DOHH2 (cell line): ENCODE measurements around the gene SEH1L.

Experiments used
- EZH2phosphoT487 ChIP-seq: fragments of 200-600 bp; sonication (generic); IDR thresholded peaks from 2 replicates; pipeline ENCODE4 v1.6.1; 2017; ENCODE audit warnings: borderline replicate concordance, mild to moderate bottlenecking, antibody characterized with exemption, low read length, moderate library complexity, mixed read lengths
- TF ChIP-seq, protein P1 (sequence below): fragments of 200-600 bp; sonication (generic); IDR thresholded peaks from one replicate; pipeline ENCODE4 v1.5.1; 2014; ENCODE audit warnings: antibody characterized with exemption, mild to moderate bottlenecking, low read depth, low read length; ENCODE audit not compliant: poor library complexity, severe bottlenecking

DNA sequence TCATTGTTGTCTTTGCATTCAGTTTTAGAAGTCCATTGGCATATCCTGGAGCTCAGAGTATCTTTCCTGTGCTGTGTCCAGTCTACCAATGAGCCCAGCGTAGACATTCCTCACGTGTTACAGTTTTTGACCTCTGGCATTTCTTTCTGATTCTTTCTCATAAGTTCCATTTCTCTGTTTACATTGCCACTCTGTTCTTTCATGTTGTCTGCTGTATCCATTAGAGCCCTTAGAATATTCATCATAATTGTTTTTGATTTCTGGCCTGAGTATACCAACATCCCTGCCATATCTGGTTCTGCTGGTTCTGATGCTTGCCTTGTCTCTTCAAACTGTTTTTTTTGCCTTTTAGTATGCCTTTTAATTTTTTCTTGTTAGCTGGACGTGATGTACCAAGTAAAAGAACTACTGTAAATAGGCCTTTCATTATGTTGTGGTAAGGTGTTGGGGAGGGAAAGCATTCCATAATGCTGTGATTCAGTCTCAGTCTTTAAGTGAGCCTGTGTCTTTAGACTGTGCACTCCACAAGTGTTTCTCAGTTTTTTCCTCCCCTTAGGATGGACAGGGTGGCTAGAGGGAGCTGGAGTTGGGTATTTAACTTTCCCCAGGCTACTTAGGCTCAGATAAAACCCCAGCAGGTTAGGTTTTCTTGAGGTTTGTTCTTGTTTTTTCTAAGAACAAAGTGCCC, 78.9 kb downstream of the SEH1L start:
- TF ChIP-seq, protein P1, sequence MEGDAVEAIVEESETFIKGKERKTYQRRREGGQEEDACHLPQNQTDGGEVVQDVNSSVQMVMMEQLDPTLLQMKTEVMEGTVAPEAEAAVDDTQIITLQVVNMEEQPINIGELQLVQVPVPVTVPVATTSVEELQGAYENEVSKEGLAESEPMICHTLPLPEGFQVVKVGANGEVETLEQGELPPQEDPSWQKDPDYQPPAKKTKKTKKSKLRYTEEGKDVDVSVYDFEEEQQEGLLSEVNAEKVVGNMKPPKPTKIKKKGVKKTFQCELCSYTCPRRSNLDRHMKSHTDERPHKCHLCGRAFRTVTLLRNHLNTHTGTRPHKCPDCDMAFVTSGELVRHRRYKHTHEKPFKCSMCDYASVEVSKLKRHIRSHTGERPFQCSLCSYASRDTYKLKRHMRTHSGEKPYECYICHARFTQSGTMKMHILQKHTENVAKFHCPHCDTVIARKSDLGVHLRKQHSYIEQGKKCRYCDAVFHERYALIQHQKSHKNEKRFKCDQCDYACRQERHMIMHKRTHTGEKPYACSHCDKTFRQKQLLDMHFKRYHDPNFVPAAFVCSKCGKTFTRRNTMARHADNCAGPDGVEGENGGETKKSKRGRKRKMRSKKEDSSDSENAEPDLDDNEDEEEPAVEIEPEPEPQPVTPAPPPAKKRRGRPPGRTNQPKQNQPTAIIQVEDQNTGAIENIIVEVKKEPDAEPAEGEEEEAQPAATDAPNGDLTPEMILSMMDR = no peak
- no peak for TF ChIP-seq EZH2phosphoT487
